Stimulated activated CD8-positive, alpha-beta memory T cell treated with anti-CD3 and anti-CD28 coated beads, Interleukin-7, amount 100 ng/mL, for 24 hours (primary cell): ENCODE data around the gene ZNF117.
"Not testable (repeated sequence)": the region's sequence is repeated elsewhere in the genome, so short reads cannot be mapped to it uniquely, and the experiment has no call there.

Experiments used
- DNase-seq: peaks from one replicate; pipeline ENCODE4 v3.0.0-alpha.2; 2020; ENCODE audit warnings: low read depth

Gene ZNF117

DNA sequence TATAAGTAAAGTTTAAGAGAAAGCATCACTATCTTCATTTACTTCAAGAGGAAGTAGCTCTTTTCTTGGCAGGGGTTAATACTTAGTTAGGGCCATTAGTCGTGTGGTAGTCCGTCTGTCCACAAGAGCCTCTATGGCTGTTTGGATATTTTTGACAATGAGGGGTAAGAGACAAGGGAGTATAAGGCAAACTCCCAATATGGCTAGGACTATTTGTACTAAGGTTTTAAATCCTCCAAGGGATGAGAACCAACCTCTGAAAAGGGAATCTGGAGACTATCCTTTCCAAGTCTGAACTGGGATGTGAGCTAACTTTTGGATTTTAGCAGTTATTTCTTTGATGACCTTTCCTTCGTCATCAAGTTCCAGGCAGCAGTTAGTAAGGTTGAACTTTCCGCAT lies at the start of gene ZNF117:
TSS of gene ZNF117 (minus strand) at position 101 of the 400 bp plus-strand sequence.
- no peak for DNase-seq

- not testable (repeated sequence) for DNase-seq
Observed at GRCh38 chr7:65038767-65039166, 47.9 kb upstream of the ZNF117 start.

GRCh38 chr7:65037740-65038688 lies 47.2 kb upstream of the ZNF117 start:
- DNase-seq = peak; percentile 81

DNA sequence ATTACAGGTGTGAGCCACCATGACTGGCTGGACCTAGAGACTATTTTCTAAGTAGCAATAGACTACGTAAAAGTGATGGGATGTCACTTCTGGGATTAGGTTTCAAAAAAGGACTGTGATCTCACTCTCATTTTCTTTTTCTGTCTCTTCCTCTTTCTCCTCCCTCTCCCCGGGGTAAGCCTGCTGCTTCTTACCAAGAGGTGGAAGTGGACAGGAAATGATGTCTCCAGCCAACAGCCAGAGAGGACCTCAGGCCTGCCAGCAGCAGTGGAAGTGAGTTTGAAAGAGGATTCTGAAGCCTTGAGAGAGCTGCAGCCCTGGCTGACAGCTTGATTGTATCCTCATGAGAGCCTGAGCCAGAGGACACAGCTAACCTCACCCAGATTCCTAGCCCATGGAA lies 45.7 kb upstream of the ZNF117 start:
- DNase-seq = not testable (repeated sequence)

DNA sequence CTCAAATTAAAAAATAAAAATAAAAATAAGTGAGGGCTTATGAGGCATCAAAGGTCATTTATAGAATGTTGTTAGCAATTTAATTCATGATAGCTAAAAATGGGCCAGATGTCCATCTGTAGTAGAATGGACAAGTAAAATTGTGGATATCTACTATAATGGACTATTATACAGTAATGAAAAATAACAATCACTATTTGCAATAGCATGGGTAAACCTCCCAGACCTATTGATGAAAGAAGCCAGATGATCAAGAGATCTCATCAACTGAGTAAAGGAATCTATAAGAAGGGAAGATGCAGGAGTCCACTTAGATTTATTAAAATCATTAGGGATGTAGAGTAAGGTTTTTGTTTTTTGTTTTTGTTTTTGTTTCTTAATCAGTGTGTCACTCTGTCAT lies 44.6 kb upstream of the ZNF117 start:
- not testable (repeated sequence) for DNase-seq

DNA sequence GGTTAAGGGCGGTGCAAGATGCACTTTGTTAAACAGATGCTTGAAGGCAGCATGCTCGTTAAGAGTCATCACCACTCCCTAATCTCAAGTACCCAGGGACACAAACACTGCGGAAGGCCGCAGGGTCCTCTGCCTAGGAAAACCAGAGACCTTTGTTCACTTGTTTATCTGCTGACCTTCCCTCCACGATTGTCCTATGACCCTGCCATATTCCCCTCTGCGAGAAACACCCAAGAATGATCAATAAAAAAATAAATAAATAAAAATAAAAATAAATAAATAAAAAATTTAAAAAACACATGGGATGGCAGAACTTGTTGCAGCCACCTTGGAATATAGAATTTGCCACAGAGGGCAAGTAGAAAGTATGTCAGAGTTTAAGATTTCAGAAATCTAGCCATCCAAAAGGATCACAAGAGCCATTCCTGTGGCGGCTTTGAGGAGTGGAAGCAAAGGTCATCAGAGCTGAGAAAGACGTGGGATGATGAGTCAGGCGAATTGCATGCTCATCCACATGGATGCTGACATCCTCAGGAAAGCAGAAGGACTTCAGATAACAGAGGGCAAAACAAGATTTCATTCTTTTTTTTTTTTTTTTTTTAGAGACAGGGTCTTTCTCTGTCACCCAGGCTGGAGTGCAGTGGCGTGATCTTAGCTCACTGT lies 43.4 kb upstream of the ZNF117 start:
- DNase-seq = not testable (repeated sequence)

DNA sequence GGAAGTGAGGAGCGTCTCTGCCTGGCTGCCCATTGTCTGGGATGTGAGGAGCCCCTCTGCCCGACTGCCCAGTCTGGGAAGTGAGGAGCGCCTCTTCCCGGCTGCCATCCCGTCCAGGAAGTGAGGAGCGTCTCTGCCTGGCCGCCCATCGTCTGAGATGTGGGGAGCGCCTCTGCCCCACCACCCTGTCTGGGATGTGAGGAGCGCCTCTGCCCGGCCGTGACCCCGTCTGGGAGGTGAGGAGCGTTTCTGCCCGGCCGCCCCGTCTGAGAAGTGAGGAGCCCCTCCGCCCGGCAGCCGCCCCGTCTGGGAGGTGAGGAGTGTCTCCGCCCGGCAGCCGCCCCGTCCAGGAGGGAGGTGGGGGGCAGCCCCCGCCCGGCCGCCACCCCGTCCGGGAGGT lies 42.6 kb upstream of the ZNF117 start:
- DNase-seq = not testable (repeated sequence)

- not testable (repeated sequence) for DNase-seq
Observed at GRCh38 chr7:65025023-65025422, 34.2 kb upstream of the ZNF117 start.

DNA sequence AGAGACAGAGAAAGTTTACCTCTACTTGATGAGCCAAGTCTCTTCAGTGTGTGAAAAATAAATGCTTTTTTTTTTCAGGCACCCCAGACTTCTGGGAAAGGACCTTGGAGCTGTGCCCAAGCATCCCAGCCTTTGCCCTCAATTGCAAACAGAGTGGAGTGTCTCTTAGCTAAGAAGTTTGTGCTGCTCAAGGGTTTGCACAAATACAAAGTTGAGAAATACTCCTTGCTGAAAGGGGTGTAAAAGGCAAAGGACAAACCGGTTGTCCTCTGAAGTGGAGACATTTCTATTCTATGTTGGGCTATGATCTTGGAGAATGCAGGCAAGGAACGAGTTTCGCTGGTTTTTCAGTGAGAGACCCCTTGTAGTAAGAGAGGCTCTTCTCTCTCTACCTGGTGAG lies 30.1 kb upstream of the ZNF117 start:
- DNase-seq = not testable (repeated sequence)

- DNase-seq = not testable (repeated sequence)
Observed at GRCh38 chr7:65009881-65010280, 19.0 kb upstream of the ZNF117 start.

DNA sequence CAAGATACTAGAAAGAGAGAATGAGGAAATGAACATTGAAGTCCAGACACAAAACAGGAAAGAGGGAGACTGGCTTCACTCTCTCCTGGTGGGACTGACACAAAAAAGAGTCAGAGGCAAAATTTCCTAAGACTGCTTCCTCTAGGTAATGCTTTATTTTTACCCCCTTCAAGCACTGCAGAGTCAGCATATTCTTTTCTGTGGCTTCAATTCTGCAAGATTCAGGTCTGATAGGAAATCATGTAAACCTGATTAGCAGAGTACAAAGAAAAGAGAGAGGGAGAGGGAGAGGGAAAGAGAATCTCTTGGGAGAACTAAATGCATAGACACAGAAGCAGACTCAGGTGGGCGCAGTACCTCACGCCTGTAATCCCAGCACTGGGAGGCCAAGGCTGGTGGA lies 18.6 kb upstream of the ZNF117 start:
- not testable (repeated sequence) for DNase-seq

- DNase-seq = not testable (repeated sequence)
Observed at GRCh38 chr7:65007036-65007435, 16.2 kb upstream of the ZNF117 start.

DNA sequence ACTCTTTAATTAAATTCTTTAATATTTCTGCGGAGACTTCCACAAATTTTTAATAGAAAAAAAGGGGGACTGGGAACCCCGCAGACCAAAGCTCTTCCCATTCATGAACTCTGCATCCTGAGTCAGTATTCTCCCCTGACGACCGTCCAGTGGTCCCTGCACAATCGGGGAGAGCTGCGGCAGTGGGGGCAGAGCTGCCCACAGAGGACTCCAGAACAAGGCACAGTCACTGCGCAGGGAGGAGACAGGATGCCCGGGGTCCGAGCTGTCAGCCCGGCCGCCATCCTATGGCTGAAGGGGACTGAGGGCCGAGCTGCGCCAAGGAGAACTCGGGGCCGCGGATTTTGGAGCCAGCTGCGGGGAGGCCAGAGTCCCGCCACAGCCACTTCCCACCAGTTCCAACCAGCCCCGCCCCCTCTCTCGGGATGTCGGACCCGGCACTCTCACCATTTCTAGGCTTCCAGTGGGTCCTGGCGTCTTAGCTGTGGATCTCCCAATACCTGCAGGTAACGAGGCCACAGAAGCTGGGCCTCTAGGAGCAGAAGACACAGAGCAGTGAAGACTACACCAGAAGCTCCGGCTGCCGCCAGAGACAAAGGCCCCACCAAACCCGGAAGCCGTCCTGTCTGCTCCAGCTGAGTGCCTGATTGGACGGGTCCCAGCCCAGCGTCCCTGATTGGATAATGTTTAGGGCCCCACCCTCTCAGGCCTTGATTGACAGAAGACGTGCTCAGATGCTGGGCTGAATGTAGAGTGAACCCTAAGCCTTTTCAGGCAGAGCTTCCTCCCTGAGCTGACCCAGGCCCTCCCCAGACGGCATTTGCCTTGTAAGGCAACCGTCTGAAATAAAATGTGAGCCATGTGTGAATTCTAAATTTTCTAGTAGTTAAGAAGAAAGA lies 15.5 kb upstream of the ZNF117 start, which contains the start of gene ERV3-1:
TSS of gene ERV3-1 (minus strand) at position 594 of the 899 bp plus-strand sequence. CDS start 13,661 bp downstream, outside the sequence.
- DNase-seq = peak; percentile 81

GRCh38 chr7:65004575-65004974 lies 13.7 kb upstream of the ZNF117 start:
- no peak for DNase-seq

- no peak for DNase-seq
Observed at GRCh38 chr7:65002972-65003585, 12.2 kb upstream of the ZNF117 start.

GRCh38 chr7:65001291-65001814 lies 10.5 kb upstream of the ZNF117 start:
- DNase-seq = no peak

GRCh38 chr7:64999165-65000004 lies 8.5 kb upstream of the ZNF117 start:
- DNase-seq = no peak

GRCh38 chr7:64998865-64999164 lies 8.0 kb upstream of the ZNF117 start:
- no peak for DNase-seq

- DNase-seq = no peak
Observed at GRCh38 chr7:64997927-64998391, 7.1 kb upstream of the ZNF117 start.

- no peak for DNase-seq
Observed at GRCh38 chr7:64997164-64997908, 6.5 kb upstream of the ZNF117 start.
